Kasumi-1 (cell line): ENCODE results near the gene SLC7A6.
A peak's percentile ranks its signal among the peaks of the same experiment; 100 is the strongest.
"Not testable (repeated sequence)": the region's sequence is repeated elsewhere in the genome, so short reads cannot be mapped to it uniquely, and the experiment has no call there.

Experiments used
- DNase-seq, 2 experiments: peaks; one replicate each; lab custom pipeline; 2025; lab: John Stamatoyannopoulos, UW

SLC7A6 gene

GRCh38 chr16:68283801-68284598, 19.7 kb downstream of the SLC7A6 start:
- DNase-seq = no peak

- peak; percentile 77 to 85 for DNase-seq
Observed at GRCh38 chr16:68284847-68285246, 20.5 kb downstream of the SLC7A6 start.

- no peak for DNase-seq
Observed at GRCh38 chr16:68285683-68286082, 21.4 kb downstream of the SLC7A6 start.

- DNase-seq = peak; percentile 94 to 97
Observed at GRCh38 chr16:68286153-68287074, 22.1 kb downstream of the SLC7A6 start.

GRCh38 chr16:68287276-68288251, 23.2 kb downstream of the SLC7A6 start:
- DNase-seq = no peak

GRCh38 chr16:68288252-68288650, 23.9 kb downstream of the SLC7A6 start:
- no peak for DNase-seq

- DNase-seq = not testable (repeated sequence)
Observed at GRCh38 chr16:68288796-68289195, 24.5 kb downstream of the SLC7A6 start.

- DNase-seq = no peak
Observed at GRCh38 chr16:68289202-68289601, 24.9 kb downstream of the SLC7A6 start.

- peak; percentile 52 to 63 for DNase-seq
Observed at GRCh38 chr16:68289621-68290329, 25.4 kb downstream of the SLC7A6 start.

GRCh38 chr16:68290450-68290849, 26.1 kb downstream of the SLC7A6 start:
- no peak for DNase-seq

- DNase-seq = no peak
Observed at GRCh38 chr16:68291227-68291626, 26.9 kb downstream of the SLC7A6 start.

- DNase-seq = no peak
Observed at GRCh38 chr16:68292425-68292824, 28.1 kb downstream of the SLC7A6 start.

GRCh38 chr16:68296291-68296690, 32.0 kb downstream of the SLC7A6 start:
- DNase-seq = no peak

- no peak for DNase-seq
Observed at GRCh38 chr16:68296693-68297092, 32.4 kb downstream of the SLC7A6 start.

GRCh38 chr16:68297908-68298307, 33.6 kb downstream of the SLC7A6 start:
- DNase-seq = no peak

- DNase-seq = no peak
Observed at GRCh38 chr16:68298312-68298711, 34.0 kb downstream of the SLC7A6 start.

- DNase-seq = no peak
Observed at GRCh38 chr16:68298907-68299561, 34.7 kb downstream of the SLC7A6 start.

GRCh38 chr16:68299571-68300453, 35.5 kb downstream of the SLC7A6 start:
- no peak for DNase-seq

- peak; percentile 28 to 54 for DNase-seq
Observed at GRCh38 chr16:68300734-68301459, 36.6 kb downstream of the SLC7A6 start.
